ENCODE data around the gene KRTAP12-3.
"Not testable (repeated sequence)": the region's sequence is repeated elsewhere in the genome, so short reads cannot be mapped to it uniquely, and the experiment has no call there.

The KRTAP12-3 gene

DNA sequence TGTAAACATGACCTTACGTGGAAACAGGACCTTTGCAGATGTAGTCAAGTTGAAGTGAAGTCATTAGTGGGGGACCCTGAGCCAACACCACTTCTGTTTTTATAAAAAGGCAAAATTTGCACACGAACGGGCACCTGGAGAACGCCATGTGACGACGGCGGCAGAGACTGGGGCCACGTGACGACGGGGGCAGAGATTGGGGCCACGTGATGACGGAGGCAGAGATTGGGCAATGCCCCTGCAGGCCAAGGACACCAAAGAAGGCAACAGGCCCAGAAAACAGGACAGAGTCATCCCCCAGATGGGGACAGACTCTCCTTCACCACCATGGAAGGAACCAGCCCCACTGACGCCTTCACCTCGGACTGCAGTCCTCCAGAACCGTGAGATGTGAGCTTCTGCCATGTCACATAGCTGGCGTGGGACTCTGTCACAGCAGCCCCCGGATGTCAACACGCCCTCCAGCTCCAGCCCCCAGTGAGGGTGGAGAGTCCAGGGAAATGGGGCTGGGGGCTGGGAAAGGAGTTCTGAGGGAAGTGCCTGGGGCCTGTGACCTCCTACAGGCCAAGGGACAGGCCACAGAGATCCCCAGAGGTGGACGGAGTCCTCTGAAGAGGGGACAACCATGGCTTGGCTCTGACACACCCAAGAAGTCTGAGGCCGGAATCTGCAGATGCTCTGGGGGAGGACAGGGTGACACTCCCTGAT lies 7.3 kb upstream of the KRTAP12-3 start:
- DNase-seq (ENCODE audit: low read depth in 1 of 2, low spot score in 1 of 2): no peak

DNA sequence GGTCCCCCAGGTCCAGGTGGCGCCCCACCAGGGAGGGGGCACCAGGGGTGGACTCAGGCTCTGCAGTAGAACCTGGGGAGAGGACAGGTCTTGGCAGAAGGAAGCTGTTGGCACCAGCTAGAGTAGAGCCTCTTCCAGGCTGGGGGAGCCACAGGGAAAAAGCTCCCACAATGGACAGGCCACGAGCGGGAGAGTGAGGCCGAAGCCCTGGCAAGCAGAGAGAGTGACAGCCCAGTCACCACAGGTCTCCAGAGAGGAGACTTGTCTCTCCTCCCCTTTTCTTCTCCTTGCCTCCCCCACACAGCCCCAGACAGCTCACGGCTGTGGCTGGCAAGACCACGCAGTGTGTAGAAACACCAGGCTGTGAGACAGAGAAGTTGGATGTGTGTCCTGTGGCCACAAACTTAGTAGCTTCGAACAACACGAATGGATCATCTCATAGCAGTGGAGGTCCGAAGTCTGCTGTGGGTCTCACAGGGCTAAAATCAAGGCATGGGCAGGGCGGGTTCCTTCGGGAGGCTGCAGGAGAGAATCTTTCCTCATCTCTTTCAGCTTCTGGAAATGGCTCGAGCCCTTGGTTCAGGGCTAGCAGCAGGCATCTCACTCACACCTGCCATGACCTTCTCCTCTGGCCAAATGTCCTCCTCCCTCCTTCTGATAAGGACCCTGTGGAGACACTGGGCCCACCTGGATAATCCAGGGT lies 6.6 kb upstream of the KRTAP12-3 start:
- DNase-seq (ENCODE audit: low read depth in 1 of 2, low spot score in 1 of 2): no peak

DNA sequence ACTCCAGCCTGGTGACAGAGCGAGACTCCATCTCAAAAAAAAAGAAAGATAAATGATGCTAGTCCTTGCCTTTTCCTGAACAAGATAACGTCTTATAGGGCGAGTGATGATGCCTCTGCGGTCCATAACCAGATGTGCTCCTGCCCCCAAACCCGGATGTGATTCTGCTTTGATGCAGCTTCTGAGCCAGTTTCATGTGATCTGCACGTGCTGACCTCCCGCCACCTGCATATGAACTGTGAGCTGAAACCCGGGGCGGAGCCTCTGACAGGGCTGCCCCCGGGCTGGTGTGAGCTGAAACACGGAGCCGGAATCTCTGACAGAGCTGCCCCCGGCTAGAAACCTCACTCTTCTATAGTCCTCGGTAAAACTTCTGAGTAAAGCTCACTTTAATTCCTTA lies 4.6 kb upstream of the KRTAP12-3 start:
- no peak for DNase-seq (ENCODE audit: low read depth in 1 of 2, low spot score in 1 of 2)

DNA sequence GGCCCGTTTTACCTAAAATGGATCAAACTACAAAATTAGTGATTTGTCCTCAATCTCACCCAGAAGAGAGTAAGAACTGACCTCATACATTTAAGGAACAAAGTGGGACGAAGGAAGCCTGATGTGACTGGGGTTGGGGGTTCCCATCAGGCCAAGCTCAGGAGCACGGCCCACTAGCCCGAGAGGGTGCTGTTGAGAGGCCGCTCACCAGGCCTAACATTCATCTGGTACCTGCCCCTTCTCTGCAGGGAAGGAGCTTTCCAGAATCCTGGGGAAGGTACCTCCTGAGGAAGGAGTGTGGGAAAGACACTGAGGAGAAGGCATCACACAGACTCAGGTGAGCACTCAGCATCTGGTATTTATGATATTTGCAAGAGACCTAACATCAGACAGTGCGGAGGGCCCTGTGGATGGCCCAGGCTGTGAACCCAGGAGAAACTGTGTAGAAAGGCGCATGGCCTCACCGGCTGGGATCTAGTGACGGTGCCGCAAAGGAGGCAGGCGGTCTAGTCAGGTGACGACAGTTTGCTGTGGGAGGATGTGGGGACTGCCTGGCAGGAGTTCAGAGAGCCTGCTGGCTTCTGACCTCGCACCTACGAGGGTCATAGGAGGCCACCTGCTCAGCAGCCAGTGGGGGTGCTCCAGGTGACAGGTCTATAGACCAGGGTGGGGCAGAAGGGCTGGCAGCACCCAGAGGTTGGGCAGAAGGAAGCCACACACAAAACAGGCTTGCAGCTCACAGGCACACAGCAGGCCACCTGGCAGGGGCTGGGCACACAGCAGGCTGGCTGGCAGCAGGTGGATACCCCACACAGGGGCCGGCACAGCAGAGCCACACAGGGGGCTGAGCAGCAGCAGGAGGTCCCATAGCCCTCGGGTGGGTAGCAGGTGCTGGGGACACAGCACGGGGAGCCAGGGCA lies 3.8 kb upstream of the KRTAP12-3 start:
- peak; percentile 20 to 49 for DNase-seq (ENCODE audit: low read depth in 1 of 2, low spot score in 1 of 2)

DNA sequence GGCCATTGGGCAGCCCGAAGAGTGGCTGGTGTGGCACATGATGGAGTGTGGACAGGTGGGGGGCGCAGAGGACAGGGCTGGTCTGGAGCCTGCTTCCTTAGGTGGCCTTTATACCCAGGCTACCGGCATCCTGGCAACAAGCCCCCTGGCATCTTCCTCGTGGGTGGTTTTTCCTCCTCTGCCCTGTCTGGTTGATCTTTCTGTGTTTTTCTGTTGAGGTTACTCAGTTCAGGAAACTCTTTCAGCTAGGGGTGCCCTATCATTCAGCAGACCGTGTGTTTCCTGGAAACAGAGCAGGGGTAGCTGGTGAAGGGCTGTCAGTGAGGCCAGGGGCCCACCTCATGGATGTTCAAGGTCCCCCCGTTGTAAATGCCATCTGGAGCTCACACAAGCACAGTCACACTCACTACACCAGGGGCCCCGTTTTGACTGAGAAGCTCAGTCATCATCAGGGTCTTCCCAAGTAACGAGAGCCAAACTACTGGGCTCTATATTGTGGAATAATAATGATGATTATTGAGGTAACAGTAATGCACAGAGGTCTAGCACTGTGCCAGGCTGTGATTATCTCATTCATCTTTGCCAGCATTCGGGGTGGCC lies 3.1 kb upstream of the KRTAP12-3 start, which contains the start of gene KRTAP12-4:
Gene KRTAP12-4 (minus strand): TSS at position 84 of the 600 bp plus-strand sequence. CDS start 45 bp downstream, at position 39.
- DNase-seq (ENCODE audit: low read depth in 1 of 2, low spot score in 1 of 2): no peak

DNA sequence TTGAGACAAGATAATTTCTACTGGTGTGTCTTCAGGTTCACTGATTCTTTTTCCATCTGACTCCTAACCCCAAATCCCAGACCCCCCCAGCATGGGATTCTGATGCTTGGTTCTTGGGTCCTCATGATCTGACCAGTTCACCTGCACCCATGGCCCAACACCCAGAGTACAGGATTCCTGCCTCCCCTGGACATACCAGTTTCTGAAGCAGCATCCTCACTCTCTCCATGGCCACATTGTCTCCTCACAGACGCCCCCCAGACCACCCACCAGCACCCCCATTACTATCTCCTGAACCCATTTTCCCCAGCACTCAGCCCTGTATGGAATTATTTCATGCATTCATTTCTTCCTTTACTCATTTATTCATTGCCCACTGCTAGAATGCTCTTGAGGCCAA lies 864 bp upstream of the KRTAP12-3 start:
- no peak for DNase-seq (ENCODE audit: low read depth in 1 of 2, low spot score in 1 of 2)

DNA sequence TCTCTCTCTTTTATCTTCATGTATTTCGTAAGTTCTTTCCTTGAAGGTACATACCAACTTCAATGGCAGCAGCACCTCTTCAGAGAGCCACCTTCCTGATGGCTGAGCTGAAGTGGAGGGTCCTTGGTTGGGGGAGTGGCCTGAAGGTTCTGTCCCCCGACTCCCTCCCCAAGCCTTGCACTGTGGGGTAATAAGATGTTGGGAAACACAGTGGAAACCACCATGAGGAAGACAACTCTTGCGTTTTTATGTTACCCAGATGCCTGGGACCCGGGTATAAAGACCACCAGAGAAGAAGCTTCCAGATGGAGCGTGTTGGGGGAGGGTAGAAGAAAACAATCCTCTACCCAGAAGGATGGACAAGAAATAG lies 794 bp downstream of the KRTAP12-3 start:
- no peak for DNase-seq (ENCODE audit: low read depth in 1 of 2, low spot score in 1 of 2)

DNA sequence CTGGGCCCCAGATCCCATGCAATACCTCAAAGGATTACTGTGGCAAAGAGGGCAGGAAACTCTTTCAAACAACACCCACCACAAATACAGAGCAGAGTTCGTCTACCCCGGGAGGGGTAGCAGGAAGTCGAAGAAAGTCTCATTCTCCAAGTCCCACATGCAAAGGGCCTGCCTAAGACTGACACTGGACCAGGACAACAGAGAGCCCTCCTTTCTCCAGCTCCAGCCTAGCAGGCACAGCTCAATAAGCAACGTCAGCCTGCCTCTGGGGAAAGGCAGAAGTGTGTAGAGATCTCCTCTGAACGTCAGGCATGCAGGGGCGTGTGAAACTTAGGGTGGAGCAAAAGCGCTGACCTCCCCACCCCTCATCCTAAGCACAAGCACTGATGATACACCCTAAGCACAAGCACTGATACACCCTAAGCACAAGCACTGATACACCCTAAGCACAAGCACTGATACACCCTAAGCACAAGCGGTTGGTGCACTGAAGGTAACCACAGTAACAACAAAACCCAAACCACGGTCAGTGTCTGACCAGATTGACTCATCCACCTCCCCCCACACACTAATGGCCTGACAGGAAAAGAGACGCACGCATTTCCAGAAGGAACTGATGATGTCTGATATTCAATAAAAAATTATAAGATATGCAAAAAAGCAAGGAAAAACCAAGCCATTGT lies 1.3 kb downstream of the KRTAP12-3 start:
- no peak for DNase-seq (ENCODE audit: low read depth in 1 of 2, low spot score in 1 of 2)

DNA sequence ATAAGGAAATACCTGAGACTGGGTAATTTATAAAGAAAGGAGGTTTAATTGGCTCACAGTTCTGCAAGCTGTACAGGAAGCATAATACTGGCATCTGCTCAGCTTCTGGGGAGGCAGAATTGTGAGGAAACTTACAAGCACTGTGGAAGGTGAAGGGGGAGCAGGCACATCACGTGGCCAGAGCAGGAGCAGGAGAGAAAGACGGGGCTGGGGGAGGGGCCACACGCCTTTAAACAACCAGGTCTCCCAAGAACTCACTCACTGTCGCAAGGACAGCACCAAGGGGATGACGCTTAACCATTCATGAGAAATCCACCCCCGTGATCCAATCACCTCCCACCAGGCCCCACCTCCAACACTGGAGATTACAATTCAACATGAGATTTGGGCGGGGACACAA lies 3.8 kb downstream of the KRTAP12-3 start:
- DNase-seq (ENCODE audit: low read depth in 1 of 2, low spot score in 1 of 2): not testable (repeated sequence)

DNA sequence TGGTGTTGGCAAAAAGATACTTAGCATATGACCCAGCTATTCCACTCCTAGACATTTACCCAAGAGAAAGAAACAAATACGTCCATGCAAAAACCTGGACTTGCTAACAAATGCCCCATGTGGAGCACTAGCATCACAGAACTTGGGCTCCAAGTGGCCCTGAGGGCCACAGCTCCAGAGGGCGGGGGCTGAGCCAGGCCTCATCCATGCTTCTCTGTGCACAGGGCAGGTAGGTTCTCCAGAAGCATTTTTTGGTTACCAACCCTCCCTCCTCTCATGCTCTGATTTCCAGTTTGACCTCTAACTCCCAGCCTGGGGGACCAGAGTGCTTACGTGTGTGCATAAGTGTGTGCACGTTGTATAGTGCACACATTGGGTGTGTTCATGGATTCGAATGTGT lies 7.0 kb downstream of the KRTAP12-3 start:
- DNase-seq (ENCODE audit: low read depth in 1 of 2, low spot score in 1 of 2): no peak

DNA sequence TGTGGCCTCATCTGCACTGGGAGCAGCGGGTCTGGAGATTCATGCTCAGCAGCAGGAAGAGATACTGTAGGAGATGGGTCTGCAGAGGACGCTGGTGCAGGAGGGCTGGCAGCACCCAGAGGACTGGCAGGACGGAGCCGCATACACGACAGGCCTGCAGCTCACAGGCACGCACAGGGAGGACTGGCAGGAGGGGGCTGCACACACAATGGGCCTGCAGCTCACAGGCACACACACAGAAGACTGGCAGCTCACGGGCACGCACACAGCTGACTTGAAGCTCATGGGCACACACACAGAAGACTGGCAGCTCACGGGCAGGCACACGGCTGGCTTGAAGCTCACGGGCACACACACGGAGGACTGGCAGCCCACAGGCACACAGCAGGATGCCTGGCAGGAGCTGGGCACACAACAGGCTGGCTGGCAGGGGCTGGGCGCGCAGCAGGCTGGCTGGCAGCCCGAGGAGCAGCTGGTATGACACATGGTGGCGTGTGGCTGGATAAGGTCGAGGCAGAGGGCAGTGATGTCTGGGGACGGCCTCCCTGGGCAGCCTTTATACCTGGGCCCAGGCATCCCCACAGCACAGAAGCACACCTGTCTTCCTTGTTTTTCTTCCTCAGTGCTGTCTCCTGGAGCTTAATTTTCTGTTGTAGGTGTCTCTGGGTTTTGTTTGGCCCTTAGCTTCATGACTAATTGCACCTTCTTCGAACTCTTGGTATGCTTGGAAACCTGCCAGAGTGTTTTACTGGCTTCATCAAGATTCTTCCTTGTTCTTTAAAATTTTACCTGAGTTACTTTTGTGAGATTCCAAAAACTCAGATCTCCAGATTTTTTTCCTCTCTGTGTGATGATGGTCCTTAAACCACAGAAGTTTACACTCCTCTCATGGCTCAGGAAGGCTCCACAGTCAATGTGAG lies 8.9 kb downstream of the KRTAP12-3 start, which contains the start of gene KRTAP12-2:
Gene KRTAP12-2 (minus strand): TSS at position 527 of the 920 bp plus-strand sequence. CDS start 41 bp downstream, at position 486.
- no peak for DNase-seq (ENCODE audit: low read depth in 1 of 2, low spot score in 1 of 2)

DNA sequence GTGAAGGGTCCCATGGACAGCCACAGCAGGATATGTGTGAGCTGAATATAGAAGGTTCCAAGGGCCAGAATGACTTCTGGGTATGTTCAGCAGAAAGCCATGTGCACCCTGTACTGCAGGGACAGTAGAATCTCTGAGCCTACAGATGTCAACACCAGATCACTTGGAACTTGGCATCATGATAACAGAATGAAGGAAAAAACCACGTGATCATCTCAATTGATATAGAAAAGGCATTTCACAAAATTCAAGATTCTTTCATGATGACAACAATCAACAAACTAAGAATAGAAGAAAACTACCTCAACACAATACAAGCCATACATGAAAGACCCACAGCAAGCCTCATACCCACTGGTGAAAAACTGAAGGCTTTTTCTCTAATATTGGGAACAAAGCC lies 9.9 kb downstream of the KRTAP12-3 start:
- no peak for DNase-seq (ENCODE audit: low read depth in 1 of 2, low spot score in 1 of 2)

DNA sequence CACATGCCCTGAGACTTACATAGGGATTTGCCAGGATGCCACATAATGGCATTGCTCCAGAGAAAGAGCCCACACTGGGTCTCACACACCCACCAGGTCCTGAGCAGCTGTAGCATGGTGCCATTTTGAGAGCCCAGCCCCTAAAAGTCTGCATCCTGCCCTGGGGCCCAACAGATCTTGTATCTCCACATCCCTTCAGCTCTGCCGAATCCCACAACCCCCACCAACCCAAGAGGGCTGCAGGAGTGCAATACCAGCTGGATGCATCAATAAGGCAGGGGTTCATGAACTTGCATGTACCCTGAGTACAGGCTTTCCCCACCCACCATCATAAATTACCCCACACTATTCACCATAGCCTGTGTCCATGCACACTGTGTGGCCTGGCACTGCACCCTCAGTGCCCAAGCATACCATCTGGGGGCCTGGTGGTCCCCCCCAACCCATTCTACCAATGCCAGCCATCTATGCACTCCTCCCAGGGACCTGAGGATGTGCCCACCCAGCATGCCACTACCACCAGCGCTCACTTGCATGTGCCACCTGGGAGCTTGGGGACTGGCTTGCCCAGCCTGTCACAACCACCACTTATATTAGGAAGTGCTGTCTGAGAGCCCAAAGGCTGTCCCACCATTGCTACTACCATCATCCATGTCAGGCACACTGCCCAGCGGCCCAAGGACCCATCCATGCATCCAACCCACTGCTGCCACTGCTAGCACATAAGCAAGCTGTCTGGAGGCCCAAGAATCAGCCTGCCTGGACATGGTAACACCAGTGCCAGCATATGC lies 13.1 kb downstream of the KRTAP12-3 start:
- DNase-seq (ENCODE audit: low read depth in 1 of 2, low spot score in 1 of 2): no peak

DNA sequence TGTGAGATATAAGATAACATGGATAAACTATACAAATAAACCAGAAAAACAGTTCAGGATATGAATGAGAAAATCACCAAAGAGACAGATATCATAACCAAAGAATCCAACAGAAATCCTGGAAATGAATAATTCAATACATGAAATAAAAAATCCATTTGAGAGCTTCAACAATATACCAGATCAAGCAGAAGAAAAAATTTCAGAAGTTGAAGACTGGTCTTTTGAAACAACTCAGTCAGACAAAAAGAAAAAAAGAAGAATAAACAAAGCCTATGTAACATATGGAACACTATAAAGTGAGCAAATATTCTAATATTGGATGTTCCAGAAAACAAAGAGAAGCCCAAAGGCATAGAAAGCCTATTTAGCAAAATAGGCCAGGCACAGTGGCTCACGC lies 14.2 kb downstream of the KRTAP12-3 start:
- DNase-seq (ENCODE audit: low read depth in 1 of 2, low spot score in 1 of 2): no peak

DNA sequence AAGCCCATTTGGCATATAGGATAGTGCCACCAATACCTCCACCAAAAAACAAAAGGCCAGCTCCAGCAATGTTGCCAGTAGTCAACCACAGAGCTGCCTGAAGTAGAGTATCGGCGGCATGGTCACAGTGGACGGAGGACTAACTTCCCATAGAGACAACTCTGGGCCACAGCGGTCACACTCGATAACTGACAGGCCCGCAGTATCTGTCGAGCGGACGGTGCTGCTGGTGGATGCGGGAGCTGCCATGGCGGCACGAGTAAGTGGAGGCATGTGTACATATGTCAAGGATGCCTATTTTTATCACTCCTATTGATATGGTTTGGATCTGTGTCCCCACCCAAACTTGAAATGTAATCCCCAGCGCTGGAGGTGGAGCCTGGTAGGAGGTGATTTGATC lies 20.1 kb downstream of the KRTAP12-3 start:
- no peak for DNase-seq (ENCODE audit: low read depth in 1 of 2, low spot score in 1 of 2)

DNA sequence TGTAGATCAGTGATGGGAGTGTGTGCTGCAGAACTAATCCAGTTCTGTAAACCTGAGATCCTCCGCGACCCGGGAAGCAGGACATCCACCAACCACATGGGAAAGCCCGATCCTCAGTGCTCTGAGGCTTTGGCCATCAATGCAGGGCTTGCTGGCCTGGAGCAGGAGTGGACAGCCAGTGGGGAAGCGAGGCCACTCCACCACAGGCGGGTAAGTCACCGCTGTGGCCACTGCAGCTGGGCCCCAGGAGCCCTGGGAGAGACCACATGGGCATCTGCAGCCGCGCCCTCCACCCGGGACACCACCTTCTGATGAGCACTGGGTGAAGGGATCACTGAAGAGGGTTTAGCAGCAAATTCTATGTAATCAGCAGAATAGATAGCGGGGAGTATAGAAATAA lies 23.4 kb downstream of the KRTAP12-3 start:
- DNase-seq (ENCODE audit: low read depth in 1 of 2, low spot score in 1 of 2): no peak

DNA sequence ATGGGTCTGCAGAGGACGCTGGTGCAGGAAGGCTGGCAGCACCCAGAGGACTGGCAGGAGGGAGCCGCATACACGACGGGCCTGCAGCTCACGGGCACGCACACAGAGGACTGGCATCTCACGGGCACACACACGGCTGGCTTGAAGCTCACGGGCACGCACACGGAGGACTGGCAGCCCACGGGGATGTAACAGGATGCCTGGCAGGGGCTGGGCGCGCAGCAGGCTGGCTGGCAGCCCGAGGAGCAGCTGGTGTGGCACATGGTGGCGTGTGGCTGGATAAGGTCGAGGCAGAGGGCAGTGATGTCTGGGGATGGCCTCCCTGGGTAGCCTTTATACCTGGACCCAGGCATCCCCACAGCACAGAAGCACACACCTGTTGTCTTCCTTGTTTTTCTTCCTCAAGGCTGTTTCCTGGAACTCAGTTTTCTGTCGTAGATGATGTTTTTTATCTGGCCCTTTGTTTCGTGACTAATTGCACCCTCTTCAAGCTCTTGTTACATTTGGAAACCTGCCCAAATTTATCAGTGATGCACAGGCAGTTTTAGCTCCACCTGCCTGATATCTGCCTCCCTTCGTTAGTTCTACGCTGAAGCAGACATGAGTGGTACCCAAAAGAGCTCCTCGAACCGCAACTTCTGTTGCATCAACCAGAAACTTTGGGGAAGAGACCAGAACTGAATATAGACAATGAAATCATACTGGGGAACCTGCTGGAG lies 24.3 kb downstream of the KRTAP12-3 start, which contains the start of gene KRTAP12-1:
Gene KRTAP12-1 (minus strand): TSS at position 303 of the 719 bp plus-strand sequence. CDS start 40 bp downstream, at position 263.
- no peak for DNase-seq (ENCODE audit: low read depth in 1 of 2, low spot score in 1 of 2)

DNA sequence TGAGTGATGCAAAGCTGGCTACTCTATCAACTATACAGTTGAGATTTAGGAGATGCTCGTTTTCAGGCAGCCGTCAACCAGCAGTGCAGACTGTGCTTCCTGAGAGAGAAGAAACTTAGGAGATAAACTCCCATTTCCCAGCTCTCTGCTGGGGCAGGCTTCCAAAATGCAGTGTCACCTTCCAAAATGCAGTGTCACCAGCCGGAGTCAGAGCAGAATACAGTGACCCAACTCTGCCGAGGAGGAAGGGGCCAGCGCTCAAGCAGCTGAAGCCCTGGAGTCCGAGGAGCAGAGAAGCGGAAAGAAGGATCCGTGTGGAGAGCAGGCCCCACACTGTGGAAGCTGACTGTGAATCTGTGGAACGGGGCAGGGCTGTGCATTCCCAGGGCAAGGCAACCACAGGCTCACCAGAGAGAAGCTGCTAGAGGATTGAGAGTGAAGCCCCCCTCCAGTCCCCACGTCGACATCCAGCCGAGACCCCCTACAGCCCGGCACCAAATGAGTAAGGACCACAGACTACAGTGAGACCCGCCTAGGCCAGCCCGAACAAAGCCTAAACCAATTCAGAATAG lies 24.9 kb downstream of the KRTAP12-3 start:
- DNase-seq (ENCODE audit: low read depth in 1 of 2, low spot score in 1 of 2): no peak
